NCI-H146 treated with DMSO at 0.1 percent for 48 hours (cell line): ENCODE measurements around the gene MYO5B.
A peak's percentile ranks its signal among the peaks of the same experiment; 100 is the strongest.
"Not testable (repeated sequence)": the region's sequence is repeated elsewhere in the genome, so short reads cannot be mapped to it uniquely, and the experiment has no call there.

ENCODE experiments used
- DNase-seq: peaks from one replicate; lab custom pipeline; 2025; ENCODE audit not compliant: unreplicated experiment; lab: John Stamatoyannopoulos, UW

The MYO5B gene

DNA sequence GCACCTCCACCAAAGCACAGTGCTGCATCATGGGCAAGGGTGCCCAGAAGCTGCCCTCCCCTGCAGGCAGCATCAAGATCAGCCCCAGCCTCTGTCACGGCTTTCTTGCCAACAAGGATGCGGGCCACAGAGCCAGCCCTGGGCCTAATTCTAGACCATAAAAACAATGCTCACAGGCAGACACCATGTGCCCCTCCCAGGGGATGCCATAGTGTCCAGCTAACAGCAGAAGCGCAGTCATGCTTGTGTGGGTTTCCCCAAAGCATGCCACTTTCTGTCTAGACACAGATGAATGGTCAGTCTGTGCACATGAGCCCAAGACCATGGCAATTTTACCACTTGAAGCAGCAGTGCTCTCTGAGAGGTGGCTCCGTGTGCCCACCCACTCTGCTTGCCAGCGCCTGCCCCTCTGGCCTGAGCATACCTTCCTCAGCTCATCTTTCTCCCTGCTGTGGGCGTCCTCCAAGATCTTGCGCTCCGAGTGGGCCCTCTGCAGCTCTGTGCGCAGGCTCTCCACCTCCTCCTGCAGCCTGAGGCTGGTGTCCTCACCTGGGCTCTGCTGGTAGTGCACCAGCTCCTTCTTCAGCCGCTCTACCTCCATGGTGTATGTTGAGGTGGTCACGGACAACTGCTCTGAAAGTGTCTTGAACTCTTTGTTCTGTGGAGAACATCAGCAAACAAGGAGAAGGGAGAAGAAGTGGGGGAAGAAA lies 300.3 kb downstream of the MYO5B start:
- DNase-seq, result no peak

DNA sequence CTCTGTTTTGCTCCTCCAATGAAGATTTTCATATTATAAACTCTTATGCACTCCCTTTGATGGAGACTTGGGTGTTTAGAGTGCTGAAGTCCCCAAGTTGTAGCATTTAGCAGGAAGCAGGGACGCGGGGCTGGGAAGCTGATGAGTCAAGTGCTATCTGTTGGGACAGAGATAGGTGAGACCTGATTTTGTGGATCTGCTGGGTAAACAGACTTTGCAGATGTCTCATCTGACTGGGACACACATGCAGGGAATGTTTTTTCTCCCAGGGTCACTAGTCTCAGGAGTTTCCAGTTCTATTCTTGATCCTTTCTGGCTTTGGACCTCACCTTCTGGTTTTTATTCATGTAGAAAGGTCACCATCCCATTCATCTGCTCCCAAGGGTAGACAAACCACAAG lies 301.9 kb downstream of the MYO5B start:
- no peak for DNase-seq

DNA sequence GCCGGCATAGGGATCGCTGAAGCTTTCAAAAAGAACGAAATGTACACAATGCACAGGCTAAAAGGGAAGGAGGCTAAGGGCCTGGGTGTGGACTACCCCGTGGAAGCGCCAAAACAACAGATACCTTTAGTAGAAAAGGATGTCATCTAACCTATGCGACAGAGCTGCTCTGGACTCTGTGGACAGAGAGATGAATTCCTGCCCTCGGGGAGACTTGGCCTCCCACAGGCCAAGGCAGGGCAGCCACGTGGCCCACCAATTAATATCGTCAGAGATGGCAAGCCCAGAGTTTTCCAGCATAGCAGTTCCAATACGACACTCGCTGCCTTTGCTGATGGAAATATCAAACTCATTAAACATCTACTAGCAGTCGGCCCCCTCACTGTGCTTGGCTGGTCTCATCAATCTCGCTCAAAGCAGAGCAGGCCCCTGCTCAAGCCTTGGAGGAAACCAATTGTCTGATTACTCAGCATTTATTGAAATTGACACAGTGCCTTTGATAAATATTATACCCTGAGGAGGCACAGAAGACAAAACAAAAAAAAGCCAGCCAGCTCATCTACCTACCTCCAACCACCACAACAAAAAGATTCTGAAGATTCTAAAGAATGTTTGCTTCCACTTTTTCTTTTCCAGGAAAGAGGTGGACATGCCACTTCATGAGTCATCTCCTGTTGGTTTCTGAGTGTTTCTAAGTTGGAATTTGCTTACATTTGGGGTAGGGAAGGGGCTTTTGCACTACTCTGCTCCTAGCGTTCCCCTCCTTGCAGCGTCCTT lies 302.6 kb downstream of the MYO5B start:
- DNase-seq, result no peak

DNA sequence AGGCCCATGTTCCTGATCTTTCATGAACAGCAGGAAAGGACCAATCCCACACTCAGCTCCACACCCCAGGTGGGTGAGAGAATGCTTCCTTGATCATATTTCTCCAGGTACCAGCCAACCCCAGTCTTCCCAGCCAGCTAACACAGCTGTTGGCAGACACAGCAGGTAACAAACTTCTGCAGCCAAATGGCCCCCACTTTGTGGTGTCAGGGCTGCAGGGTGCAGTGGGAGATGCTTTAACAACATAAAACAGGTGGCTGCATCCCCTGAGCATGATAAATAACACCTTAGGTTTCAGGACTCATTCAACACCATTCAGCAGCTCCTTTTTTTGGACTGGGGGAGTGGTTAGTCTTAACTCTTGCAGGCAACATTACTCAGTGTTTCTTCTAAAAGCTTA lies 304.9 kb downstream of the MYO5B start:
- peak; percentile 57 for DNase-seq

DNA sequence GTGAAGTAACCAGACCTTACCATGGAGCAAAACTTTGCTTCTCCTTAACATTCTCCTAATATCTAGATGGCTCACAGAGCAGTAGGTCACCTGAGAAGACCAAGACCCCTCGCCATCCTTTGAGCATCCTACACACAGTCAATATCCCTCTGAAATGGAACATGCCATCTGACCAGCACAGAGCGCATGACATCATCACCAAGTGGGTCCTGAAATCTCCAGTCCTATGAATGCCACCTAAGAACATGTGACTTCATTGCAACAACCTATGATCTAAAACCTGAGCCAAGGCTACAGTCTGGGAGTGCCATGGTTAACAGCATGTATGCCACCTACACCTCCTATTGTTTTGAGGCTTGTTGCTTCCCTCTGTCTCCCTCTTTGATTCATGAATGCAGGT lies 305.4 kb downstream of the MYO5B start:
- not testable (repeated sequence) for DNase-seq

DNA sequence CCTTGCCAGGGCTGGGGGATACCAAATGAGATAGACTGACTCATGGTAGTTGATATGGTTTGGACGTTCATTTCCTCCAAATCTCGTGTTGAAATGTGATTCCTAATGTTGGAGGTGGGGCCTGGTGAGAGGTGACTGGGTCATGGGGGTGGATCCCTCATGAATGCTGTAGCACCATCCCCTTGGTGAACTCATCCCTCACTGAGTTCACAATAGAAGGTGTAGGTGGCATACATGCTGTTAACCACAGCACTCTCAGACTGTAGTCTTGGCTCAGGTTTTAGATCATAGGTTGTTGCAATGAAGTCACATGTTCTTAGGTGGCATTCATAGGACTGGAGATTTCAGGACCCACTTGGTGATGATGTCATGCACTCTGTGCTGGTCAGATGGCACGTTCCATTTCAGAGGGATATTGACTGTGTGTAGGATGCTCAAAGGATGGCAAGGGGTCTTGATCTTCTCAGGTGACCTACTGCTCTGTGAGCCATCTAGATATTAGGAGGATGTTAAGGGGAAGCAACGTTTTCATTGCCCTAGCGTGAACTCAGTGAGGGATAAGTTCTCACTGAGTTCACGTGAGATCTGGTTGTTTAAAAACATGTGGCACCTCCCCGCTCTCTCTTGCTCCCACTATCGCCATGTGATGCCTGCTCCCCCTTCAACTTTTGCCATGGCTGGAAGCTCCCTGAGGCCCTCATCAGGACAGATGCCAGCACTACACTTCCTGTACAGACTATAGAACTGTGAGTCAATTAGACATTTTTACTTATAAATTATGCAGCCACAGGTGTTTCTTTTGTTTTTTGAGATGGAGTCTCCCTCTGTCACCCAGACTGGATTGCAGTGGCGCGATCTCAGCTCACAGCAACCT lies 307.8 kb downstream of the MYO5B start:
- DNase-seq, result no peak

DNA sequence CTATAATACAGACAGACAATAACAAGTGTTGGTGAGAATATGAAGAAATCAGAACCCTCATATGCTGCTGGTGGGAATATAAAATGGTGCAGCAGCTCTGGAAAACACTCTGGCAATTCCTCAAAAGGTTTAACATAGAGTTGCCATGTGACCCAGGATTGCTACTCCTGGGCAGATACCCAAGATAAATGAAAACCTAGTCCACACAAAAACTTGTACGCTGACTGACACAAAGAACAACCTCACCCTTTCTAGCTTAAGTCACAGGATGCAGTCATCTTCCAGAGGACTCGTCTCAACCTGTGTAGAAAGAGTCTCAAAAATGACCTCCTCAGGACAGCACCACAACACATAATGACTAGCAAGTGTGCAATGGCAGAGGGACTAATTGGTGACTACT lies 310.0 kb downstream of the MYO5B start:
- no peak for DNase-seq

DNA sequence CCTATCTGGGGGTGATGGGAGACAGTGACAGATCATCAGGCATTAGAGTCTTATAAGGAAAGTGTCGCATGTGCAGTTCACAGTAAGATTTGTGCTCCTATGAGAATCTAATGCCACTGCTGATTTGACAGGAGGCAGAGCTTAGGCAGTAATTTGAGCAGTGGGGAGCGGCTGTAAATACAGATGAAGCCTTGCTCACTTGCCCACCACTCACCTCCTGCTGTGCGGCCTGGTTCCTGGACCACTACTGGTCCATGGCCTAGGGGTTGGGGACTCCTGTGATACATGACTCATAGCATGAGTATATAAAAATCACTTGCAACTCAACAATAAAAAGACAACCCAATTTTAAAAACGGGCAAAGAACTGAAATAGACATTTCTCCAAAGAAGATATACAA lies 310.5 kb downstream of the MYO5B start:
- DNase-seq, result no peak

DNA sequence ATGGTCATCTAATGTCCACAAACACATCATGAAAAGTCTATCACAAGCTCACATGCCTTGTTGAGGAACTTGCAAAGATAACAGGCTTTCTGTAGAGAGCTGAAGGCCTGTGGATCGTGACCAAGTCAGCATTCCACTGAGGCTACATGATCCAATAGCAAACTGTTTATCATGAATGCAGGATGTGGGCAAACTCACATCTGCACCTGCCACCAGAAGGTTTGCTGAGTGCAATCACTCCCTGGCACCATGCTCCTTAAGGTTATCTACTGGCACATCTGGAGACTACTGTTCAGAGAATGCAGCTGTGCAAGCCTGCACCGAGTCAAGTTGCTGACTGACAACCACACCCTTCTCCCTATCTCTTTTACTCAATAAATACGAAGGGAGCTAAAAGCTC lies 314.3 kb downstream of the MYO5B start:
- no peak for DNase-seq

DNA sequence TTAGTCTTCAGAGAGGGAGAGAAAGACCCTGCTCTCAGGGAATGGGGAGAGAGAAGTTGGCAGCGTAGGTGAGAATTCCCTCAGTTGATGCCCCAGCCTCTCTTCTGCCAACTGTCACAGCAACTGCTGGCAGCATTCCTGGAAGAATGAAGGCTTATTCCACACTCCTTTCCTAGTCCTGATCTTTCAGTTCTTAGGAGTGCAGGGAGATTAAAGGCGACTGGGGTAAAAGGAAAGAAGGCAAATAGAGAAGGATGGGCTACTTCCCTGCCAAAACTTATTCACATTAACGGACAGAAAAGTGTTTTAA lies 315.7 kb downstream of the MYO5B start:
- DNase-seq, result no peak

DNA sequence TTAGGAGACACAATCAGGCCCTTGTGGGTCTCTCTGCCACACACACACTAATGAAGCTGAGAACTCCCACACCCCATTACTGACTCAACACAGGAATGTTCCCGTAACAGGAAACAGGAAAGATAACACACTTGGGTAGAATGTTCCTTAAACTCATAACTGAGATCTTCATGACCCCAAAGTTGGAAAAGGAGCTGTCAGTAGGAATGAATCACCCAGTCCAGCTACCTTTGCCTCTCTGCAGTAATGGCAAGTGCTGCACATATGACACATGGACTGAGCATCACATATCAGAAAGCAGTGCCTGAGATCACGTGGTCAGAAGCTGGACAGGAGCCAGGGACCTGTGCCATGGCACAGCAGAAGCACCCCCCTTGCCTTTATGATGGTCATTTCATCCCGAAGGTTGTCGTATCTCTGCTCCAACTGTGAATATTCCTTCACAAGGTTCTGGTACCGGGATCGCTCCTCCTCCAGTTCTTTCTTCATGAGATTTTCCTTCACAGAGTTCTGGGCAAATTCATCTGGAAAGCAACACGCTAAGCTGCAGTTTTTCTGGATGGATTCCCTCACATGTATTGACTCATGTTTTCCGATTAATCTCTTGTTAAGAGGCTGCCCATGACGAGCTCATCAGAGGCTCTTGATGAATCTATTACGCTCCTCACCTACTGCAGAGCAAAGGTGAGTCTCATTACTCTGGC lies 316.2 kb downstream of the MYO5B start:
- no peak for DNase-seq

DNA sequence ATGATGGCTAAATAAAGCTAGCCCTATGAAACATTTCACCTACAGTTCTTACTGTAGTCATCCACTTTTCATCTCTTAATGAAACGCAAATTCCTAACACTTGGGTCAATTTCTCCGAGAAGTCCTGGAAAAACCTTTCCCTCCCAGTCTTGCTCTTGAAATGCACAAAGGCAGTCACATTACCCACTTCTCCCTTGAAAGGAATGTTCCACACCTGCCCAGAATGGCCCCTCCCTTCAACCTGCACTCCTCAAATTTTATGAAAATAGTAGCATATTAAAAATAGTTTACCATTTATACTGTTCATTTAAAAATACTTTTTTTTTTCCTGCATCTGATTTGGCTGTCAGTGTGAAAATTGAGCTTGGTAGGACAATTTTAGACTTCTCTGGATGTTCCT lies 316.9 kb downstream of the MYO5B start:
- DNase-seq, result no peak

DNA sequence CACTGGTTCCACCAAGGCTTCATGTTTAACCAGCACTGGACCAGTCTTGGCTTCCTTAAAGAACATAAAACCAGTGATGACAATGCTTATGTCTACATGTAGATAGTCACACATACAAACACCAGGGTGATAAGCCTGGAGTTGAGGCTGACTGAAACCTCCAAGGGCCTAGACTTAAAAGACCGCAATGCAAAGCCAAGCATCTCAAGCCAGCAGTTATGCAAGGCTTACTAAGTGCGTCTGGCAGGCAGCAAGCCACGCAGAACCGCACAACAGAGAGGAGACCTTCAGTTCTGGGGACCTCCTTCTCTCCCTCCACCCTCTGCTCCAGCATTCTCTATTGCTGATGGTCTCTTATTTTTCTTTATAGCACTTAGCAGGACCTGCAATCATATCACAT lies 318.4 kb downstream of the MYO5B start:
- no peak for DNase-seq

DNA sequence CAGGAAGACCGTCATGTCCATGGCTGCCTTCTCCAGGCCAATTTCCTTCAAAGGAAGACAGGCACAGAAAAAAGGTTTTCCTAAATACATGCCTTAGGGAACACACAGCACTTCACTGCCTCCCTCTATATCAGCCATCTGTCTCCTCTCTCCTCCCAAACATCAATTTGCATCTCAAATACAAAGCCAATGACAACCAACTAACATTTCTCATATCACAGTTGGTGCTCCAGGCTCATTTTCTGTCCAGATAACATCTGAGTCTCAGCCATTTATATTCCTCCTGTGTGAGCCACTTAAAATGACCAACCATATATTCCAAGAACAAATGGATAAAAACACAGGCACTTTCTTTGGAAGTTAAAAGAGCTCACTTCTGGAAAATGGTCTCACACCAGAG lies 319.2 kb downstream of the MYO5B start:
- DNase-seq, result no peak

DNA sequence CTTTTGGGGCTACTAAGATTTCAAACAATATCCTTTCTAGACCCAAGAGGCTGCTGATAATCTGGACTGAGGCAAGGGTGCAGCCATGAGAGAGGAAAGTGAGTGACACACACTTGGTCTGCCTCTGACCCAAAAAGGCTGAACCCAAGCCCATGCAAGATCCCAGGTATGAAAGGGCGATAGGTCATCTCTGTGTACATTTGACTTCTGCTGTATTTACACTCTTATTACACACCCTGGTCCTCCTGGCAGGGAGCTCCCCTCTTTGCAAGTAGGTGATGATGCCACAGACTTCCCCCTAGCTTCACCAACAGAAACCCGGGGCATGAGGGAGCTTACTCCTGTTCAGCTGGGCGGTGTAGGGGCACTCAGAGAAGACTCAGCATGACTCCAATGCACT lies 319.8 kb downstream of the MYO5B start:
- no peak for DNase-seq

DNA sequence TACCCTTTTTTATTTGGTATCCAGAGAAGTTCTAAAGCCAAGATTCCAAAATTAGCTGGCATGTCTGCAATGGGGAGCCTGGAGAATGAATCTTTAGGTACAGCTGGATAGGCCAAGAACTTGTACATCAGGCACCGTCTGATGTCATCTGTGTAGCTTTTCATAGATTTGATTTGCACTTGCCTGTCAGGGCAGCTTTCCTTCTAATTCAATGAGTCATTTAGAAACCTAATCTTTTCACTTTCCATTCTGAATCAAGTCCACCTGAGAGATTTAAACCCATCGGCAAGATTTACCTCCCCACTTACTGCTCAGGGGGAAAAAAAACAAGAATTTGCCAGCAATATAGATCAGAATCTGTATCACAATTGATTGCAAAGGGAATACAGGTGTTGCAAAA lies 320.7 kb downstream of the MYO5B start:
- no peak for DNase-seq

DNA sequence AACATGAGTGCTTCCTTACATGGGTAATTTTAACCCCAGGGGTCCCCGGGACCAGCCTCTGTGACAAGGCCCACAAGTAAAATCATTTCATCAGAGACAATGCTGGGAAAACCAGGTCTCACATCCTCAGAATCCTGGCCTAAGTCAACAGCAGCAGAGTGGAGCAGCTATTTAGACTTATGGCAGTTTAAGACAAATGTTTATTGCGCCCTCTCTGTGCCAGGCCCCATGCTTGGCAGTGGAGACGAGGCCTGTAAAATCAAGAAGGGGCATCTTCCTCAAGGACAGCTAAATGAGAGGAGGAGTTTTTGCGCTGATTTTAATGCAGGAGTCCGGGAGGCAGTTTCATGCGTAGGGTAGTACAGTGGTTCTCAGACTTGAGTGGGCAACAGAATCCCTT lies 325.6 kb downstream of the MYO5B start:
- no peak for DNase-seq

DNA sequence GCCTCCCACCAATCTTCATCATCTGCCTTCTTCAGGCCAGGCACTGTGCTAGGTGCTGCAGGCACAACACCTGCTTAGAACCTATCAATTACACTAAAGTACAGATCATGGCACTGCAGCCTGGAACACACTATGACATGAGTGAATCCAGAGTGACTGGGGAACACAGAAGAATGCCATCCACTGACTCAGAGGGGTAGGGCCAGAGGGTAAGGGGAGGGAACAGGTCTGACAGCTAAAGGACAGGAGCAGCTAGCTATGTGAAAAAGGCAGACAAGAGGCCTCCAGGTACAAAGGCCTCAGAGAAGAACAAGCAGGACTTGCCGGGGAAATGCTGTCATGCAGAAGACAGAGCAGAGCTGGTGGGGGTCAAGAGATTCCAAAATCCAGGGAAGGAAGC lies 328.3 kb downstream of the MYO5B start:
- no peak for DNase-seq

DNA sequence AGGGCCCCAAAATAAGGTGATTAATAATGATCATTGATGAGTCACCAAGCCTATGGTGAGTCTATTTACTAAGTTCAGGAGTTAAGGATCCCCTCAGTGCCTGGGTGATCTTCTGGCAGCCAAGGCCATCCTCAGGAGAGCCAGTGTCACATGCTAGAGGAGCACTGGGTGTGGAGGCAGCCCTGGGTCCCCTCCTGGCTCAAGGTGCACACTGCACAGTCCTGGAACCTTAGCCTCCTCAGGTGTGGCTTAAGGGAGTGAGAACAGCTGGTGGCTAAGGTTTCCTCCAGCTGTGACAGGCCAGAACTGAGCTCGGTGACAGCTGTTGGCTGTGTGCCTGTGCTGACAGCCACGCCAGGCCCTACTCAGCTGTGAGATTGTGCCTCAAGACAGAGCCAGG lies 329.5 kb downstream of the MYO5B start:
- DNase-seq, result no peak

DNA sequence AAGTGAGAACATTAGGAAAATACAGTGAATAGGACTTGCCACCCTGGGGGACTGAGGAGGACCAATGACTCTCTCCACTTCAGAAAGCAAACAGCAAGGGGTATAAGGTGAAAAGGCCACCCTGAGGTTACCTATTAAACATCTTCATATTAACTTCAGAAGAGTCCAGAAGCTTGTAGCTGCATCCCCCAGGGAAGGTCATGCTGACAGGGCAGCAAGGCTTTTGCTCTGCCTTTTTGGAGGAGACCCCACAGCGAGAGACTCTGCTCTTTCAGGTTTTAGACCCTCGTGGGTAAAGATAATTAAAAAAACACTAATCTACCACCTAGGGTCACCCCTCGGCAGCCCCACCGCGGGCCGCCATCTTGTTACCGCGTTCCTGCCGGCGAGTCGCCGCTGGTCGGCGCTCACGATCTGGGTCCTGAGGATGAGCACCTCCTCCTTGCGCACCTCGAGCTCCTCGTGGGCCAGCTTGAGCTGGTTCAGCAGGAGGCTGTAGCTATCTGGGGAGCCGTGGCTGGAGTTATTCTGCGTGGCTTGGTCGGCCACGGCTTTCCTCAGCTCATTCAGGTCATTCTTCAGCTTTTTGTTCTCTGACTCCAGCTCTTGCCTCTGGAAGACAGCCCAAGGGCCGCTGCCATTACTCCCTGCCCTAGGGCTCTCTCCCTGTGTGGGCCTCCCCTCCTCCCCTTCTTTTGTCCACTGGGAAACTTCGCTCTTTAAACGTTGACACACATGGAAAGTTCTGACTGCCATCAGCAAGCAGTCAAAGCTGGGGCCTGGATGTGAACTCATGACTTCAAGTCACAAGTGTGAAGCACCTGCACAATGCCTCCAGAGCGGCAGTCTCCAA lies 331.0 kb downstream of the MYO5B start:
- no peak for DNase-seq
